Ovary (tissue), 3 donors: ENCODE data around the gene ZSCAN22.
"Not testable (repeated sequence)": the region's sequence is repeated elsewhere in the genome, so short reads cannot be mapped to it uniquely, and the experiment has no call there.

Experiments used
- CTCF ChIP-seq, 3 donors: fragments of 450-650 bp in 2 of 3; fragments of 200-600 bp in 1 of 3; IDR thresholded peaks; one replicate each; pipeline versions ENCODE4 v1.5.1 to v1.8.0; 2016 to 2022; ENCODE audit warnings: antibody characterized with exemption in 3 of 3, mild to moderate bottlenecking in 1 of 3
- EP300 ChIP-seq: sonication (generic); formaldehyde crosslinking; IDR thresholded peaks from one replicate; pipeline ENCODE4 v1.6.1; 2017; ENCODE audit warnings: antibody characterized with exemption
- donor health status: DM: no; HTN: no; CAD: no.

GRCh38 chr19:58376724-58377123 lies 49.9 kb downstream of the ZSCAN22 start:
- not testable (repeated sequence) for TF ChIP-seq CTCF (IDR thresholded peaks at IDR 0.05); EP300
